Measurements from ENCODE around the gene NCAPG. TPM values are rescaled to one million over a fixed set of nuclear protein-coding genes. Genes with fewer than 3 reads are reported as not detected.

NCAPG gene
- 2.3 and 2.6 TPM in 2 replicates for total RNA-seq

DNA sequence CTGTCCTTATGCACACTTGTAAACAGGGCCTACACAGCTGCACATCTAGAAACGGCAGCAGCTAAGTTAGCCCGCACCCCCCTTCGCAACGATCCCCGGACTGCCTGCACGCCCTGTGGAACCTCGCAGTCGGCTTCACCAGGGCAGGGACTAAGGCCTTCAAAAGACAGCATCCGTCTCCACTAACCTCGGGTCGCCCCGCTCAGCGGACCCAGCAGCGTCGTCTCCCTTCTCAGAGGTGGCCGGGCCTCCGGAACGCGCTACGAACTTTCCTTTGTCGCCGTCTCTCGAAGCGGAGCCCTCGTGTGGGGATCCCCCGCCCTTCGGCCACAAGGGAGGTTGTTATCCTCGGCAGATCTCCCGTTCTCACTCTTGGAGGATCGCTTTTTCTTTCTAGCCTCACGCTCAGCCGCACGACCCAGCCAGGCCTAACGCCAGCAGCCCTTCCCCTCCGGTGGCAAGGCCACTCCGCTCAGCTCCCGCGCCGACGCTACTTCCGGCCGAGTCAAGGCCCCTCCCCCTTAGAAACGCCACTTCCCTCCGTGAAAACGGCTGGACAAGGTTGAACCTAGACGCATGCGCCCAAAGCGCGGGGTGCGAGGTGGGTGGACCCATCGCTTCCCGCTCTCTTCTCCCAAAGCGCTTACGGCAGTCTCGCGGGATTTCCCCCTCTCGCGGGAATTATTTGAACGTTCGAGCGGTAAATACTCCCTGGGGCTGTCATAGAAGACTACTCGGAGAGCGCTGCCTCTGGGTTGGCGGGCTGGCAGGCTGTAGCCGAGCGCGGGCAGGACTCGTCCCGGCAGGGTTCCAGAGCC lies at the start of gene NCAPG, which contains the start of gene DCAF16:
Gene NCAPG, plus strand, starts transcription at position 720 of the 818 bp plus-strand sequence. CDS start 99 bp downstream, outside the sequence.
Gene DCAF16, minus strand, starts transcription at position 498 of the 818 bp plus-strand sequence. CDS start 6,616 bp downstream, outside the sequence.

GRCh38 chr4:17781300-17782287 lies 29.2 kb upstream of the NCAPG start, which contains the start of gene FAM184B:
Gene FAM184B (minus strand): TSS chr4:17781621. CDS start chr4:17781299, 322 bp downstream.

Other genes with a start within 250 kb of the NCAPG start
- 77.5 and 84.3 TPM in 2 replicates for gene LAP3, start 233.8 kb upstream of the NCAPG start, total RNA-seq
- 8.0 and 10.3 TPM in 2 replicates for gene MED28, start 196.3 kb upstream of the NCAPG start, total RNA-seq
- gene FAM184B, start 29.4 kb upstream of the NCAPG start, total RNA-seq = under 0.01 TPM in 1 of 2 replicates, not detected in the other
- 21.2 and 24.1 TPM in 2 replicates for gene DCAF16, start 222 bp upstream of the NCAPG start, total RNA-seq
- 5.6 and 5.8 TPM in 2 replicates for gene LCORL, start 210.8 kb downstream of the NCAPG start, total RNA-seq

Measured in smooth muscle cell of bladder (primary cell).